Hematopoietic multipotent progenitor cell (in vitro differentiated cells): ENCODE results near the gene SRGAP3. TPM values are rescaled to one million over a fixed set of nuclear protein-coding genes. Genes with fewer than 3 reads are reported as not detected.

ENCODE experiments used
- DNase-seq, 3 donors: peaks; one replicate each; pipeline ENCODE4 v3.0.0-alpha.2; 2011 to 2015; ENCODE audit warnings: low read depth in 2 of 3, low spot score in 2 of 3
- small RNA-seq: library from RNA; depleted of rRNA; stranded (forward); fragments of <200 nt; gene quantifications from one replicate; pipeline ENCODE3, GENCODE V24; 2012
- total RNA-seq: library from RNA; depleted of rRNA; stranded (reverse); fragments of >200 nt; gene quantifications from one replicate; pipeline ENCODE4 v1.2.3, GENCODE V29; 2012

Gene SRGAP3
- total RNA-seq, 1 donor = 6.2 TPM

DNA sequence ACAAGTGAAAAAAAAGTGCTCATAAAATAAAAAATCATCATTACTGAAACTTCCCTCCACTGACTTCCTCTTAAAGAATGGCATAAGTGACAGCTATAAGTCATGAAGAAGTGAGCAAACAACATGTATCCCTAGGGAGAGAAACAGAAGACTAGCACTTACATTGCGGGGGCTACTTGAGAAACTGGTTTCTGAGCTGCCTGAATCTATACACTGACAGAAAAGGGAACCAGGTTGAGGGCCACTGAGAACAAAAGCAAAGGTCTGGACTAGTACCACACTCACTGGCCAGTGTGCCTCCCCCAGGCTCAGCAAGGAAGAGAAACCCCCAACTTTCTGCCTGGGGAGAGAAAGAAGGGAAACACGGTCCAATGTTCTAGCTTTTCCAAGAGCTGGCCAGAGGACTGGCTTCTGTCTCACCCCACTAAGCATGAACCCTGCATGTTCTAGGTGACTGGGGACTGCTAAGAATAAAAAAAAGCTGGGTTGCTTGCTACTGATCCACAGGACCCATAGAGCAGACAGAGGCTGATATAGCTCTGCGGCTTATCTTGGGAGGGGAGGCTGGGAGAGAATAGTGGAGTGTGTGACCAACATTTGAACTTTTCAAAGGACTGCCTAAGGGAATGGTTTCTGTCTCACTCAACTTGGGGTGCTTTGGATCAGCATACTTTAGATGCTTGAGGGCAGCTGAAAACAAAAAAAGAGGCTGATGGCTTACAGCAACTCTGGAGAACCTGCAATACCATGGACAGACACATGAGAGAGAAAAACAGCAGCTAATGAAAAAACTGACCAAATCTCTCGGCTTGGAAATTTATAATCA lies 294.3 kb downstream of the SRGAP3 start:
- no peak for DNase-seq

DNA sequence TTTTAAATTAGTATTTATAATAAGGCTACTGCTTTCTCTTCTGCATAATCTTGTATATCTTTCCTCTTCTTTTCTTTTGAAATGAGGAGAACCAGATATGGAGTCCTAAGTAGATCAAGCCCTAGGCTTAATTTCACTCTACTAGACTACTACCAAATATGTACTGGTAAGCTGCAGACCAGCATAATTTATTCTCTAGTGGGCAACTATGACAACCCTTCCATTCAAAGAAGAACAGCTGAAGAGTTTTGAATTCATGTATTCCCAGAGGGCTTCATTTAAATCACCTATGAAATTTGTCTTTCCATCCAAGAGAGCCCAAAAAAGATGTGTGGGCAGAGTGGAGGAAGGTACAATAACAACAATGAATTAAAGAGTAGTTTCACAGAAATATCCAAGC lies 296.1 kb downstream of the SRGAP3 start:
- DNase-seq = no peak

DNA sequence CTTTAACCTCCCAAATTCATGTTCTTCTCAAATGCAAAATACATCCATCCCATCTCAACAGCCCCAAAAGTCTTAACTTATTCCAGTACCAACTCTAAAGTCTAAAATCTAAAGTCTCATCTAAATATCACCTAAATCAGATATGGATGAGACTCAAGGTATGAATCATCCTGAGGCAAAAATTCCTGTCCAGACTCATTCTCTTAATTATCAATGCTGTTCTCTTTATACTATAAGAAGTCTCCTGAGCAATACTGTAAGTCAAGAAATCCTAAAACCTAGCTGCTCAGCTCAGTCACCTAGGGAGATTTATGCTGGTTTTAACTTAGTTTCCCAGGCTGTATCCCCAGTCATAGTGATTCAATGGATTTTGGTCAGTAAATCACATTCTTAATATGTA lies 297.3 kb downstream of the SRGAP3 start:
- no peak for DNase-seq

DNA sequence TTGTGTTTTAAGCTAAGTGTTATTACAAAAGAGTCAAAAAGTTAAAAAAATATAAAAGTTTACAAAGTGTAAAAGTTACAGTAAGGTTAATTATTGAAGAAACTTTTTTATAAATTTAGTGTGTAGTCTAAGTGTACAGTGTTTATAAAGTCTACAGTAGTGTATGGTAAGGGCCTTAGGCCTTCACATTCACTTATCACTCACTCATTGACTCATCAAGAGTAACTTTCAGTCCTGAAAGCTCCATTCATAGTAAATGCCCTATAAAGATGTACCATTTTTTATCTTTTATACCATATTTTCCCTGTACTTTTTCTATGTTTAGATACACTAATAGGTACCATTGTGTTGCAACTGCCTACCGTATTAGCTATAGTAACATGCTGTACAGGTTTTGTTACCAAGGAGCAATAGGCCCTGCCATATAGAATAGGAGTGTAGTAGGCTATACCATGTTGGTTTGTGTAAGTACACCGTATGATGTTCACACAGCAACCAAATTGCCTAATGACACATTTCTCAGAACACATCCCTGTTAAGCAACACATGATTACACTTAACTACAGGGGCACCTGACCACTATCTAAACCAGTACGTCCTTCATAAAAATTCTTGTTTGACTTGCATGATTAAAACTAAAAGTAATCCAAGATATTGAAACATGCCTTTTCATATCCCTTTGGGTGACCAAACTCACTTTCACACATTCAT lies 303.4 kb downstream of the SRGAP3 start:
- no peak for DNase-seq

DNA sequence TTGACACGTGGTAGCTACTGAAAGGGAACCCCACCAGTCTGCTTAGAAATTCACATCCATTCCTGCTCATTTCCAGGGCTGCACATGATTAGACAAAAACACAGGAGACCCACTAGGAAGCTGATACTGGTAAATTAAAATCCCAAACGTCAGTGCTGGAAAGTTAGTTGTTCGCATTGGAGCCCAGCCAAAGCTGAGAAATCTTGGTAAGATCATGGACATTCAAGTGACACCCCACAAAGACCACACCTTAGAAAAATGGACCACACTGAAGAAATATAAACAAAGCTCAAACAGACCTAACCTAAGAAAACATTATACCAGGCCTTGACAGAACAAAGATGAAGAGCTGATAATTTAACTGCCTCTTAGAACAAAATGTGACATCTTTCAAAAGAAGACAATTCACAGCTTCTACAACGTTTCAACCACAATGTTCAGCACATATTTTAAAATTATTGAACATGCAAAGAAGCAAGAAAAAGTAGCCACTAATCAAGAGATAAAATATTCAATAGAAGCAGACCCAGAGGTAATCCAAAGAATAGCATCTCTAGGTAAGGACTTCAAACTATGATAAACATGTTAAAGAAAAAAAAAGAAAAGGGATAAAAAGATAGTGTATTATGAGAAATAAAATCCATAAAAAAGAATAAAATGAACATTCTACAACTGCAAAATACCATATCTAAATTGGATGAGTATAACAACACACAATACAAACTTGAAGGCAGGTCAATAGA lies 306.5 kb downstream of the SRGAP3 start:
- DNase-seq = no peak

DNA sequence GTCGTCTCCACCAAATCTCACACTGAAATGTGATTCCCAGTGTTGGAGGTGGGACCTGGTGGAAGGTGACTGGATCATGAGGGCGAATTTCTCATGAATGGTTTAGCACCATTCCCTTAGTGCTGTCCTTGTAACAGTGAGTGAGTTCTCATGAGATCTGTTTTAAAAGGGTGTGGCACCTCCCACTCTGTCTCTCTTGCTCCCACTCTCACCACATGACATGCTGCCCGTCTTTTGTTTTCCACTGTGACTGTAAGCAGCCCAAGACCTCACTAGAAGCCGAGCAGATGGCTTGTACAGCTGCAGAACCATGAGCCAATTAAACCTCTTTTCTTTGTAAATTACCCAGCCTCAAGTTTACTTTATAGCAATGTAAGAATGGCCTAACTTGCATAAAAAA lies 307.3 kb downstream of the SRGAP3 start:
- DNase-seq = no peak

DNA sequence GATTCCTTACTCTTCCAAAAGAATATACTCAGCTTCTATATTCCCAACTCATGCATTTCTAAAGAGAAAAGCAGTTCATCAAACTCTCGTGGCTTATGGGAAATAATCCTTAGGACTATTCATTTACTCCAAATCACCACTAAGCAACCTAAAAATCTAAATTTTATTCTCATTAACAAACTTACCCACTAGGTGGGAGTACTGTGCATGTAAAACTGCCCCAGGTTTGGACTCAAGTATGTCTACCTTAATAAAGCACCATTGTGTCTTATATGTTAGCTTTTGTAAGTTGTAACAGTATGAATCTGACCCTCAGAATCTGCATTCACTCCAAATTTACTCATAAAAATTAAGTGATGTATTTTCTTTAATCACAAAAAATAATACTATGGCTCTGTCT lies 311.4 kb downstream of the SRGAP3 start:
- DNase-seq = peak in 2 of 3 donors; percentile 14 to 58

DNA sequence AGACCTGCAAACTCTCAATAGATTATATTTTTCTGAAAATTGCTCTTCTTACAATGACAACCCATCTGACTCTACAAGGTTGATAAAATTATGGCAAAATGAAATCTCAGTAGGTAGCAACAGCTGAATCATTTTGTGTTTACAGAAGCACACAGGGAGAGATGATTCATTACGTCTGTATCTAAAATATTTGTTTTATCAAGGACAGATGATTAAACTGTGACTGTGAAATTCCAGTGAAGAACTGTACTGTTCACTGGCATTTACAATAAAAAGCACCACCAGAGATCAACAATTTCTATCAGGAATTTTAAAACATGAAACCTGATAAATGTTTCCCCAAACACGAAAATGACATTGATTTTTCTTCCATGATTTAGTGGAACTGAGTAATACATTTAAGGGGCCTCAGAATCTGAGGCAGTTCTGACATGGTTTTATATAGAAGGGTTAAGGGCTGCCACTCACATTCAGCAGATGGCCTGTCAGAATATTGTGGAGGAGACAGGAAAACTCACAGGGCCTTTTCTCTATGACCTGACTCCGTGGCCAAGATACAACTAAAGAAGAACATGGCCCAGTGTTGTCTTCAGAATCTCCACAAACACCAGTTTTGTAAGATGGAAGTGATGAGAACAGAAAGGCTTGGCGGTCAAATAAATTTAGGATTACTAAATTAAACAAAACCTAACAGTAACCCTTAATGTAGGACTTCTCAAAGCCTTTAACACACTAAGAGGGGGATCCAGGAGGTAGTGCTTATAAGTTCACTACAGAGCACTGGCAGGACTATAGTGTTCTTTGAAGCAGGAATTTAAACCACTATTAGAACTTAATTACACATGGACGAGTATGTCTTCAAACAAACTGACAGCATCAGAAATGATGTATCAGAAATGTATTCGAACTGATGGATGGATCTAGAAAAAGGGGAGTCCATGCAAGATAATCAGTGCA lies 312.1 kb downstream of the SRGAP3 start:
- DNase-seq = no peak

DNA sequence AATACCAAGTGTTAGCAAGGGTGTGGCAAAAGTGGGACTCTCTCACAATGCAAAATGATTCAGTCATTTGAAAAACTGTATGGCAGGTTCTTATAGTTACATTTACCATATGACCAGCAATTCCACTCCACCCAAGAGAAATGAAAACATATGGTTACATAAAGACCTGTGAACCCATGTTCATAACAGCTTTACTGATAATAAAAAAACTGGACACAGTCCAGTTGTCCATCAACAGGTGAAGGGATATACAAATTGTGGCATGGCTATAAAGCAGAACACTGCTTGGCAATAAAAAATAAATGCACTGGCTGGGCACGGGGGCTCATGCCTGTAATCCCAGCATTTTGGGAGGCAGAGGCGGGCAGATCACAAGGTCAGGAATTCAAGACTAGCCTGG lies 316.9 kb downstream of the SRGAP3 start:
- DNase-seq = no peak

DNA sequence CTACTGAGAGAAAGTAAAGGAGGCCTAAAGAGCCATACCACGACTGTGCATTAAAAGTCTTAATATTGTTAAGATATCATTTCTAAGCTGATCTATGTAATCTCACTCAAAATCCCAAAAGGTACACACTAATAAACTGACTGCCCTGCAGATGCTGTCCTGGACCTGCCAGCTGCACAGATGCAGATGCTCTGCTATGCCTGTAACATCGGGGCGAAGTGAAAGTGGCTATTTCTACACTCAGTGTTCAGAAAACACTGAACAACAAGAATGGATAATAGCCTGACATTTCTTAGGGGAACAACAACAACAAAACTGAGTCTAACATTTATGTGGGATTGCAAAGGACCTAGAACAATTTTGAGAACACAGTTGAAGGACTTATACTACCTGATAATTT lies 318.1 kb downstream of the SRGAP3 start:
- no peak for DNase-seq

Small RNAs within 50 kb of the gene (small RNA-seq; reads per million reads assigned to genes)
- not detected for gene RF00416

Other genes starting within 250 kb of the SRGAP3 start
- gene THUMPD3, start 113.4 kb upstream of the SRGAP3 start, total RNA-seq = 24.5 TPM
- 52.8 TPM for gene SETD5, start 148.0 kb upstream of the SRGAP3 start, total RNA-seq